ENCODE measurements around the gene MOBP. TPM values are rescaled to one million over a fixed set of nuclear protein-coding genes. Genes with fewer than 3 reads are reported as not detected.

Gene MOBP
- total RNA-seq, 2 donors from 2014 or later, result not detected

DNA sequence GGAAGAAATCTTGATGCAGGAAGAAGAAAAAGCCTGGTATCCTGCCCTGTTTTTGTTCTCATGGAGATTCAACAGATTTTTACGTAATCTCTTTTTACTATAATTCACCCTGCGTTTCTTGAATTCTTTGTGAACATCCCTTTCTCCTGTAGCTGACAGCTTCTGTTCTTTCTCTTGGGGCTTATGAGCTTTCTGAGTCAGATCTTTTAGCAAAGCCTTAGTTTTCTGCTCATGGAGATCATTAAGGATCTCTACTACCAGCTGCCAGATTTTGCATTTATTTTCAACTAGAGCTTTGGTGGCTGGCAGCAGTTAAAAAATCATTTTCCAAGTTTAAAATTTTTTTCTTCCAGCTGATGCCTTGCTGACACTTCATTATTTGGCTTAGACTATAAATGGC, 51.6 kb downstream of the MOBP start:
- H3K27ac ChIP-seq, result no peak overlapping the region
- H3K27me3 ChIP-seq (replicated peaks; ENCODE audit: insufficient read depth), result no peaks in the 10 kb centered on the region
- DNase-seq (ENCODE audit: low spot score), result no peak
- H3K4me1 ChIP-seq (ENCODE audit: control insufficient read depth in 1 of 2, low read depth in 2 of 2), result peaks cover 4 to 5% of the 10 kb centered on the region in 2 donors
- H3K9me3 ChIP-seq, result no peaks in the 10 kb centered on the region
- ATAC-seq (ENCODE audit: insufficient number of reproducible peaks, low FRiP score, low read depth), result no peak
- no peaks in the 10 kb centered on the region for H3K36me3 ChIP-seq
- no peak overlapping the region for H3K4me3 ChIP-seq
- TF ChIP-seq, protein P1, sequence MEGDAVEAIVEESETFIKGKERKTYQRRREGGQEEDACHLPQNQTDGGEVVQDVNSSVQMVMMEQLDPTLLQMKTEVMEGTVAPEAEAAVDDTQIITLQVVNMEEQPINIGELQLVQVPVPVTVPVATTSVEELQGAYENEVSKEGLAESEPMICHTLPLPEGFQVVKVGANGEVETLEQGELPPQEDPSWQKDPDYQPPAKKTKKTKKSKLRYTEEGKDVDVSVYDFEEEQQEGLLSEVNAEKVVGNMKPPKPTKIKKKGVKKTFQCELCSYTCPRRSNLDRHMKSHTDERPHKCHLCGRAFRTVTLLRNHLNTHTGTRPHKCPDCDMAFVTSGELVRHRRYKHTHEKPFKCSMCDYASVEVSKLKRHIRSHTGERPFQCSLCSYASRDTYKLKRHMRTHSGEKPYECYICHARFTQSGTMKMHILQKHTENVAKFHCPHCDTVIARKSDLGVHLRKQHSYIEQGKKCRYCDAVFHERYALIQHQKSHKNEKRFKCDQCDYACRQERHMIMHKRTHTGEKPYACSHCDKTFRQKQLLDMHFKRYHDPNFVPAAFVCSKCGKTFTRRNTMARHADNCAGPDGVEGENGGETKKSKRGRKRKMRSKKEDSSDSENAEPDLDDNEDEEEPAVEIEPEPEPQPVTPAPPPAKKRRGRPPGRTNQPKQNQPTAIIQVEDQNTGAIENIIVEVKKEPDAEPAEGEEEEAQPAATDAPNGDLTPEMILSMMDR (IDR thresholded peaks at IDR 0.05), result no peak

DNA sequence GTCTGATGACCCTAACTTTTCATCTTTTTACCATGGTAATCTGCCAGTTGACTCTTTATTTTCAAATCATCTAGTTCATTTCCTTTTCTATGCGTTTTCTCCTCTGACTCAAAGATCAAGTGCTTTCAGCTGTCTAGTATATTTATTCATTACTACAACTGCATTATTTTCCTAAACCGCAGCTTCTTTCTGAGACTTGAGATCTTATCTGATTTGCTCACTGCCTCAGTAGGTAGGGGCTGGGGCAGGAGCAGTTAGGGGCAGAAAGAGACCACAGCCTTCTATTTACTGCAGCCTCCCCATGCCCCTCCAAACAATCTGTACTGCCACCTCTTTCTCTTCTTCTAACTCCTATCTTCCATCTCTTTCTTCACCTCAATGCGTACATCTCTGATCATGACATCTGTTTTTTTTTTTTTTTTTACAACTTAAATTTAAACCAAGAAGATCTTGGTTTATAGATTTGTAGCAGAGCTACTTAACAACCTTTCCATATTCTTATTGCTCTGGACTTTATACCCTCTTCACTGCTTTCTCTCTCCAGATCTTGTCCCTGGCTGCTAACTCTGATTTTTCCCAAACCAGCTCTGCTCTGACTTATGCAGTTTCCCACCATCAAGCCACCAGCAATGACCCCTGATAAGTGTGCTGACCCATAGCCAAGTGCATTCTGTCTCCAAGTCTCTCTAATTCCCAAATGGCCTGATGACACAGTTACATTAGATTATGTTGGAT, 52.2 kb downstream of the MOBP start:
- no peak for DNase-seq (ENCODE audit: low spot score)
- no peak for ATAC-seq (ENCODE audit: insufficient number of reproducible peaks, low FRiP score, low read depth)
- TF ChIP-seq, protein P1 (IDR thresholded peaks at IDR 0.05), result no peak
- H3K4me1 ChIP-seq (ENCODE audit: control insufficient read depth in 1 of 2, low read depth in 2 of 2), result peaks cover 4 to 5% of the 10 kb centered on the region in 2 donors
- H3K9me3 ChIP-seq, result no peaks in the 10 kb centered on the region
- H3K36me3 ChIP-seq, result no peaks in the 10 kb centered on the region
- no peak overlapping the region for H3K27ac ChIP-seq
- H3K27me3 ChIP-seq (replicated peaks; ENCODE audit: insufficient read depth), result no peaks in the 10 kb centered on the region
- H3K4me3 ChIP-seq, result no peak overlapping the region

DNA sequence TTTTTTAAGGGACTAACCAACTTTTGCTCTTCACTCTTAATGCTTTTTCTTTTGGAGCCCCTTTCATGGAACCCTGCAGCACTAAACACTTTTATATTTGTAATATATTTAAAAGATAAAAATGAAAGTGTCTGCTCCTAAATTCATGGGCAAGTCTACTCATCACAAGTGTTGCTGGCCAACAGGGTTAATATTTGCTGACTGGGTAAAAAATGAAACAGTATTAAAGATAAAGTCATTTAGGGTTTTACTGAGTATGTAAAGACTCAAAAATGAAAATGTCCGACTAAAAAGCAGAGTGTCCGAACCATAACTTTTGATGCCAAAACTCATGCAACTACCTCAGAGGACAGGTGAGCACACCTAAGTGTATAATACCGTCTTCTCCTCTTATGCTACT, 54.0 kb downstream of the MOBP start:
- no peak overlapping the region for H3K27ac ChIP-seq
- ATAC-seq (ENCODE audit: insufficient number of reproducible peaks, low FRiP score, low read depth), result no peak
- TF ChIP-seq, protein P1 (IDR thresholded peaks at IDR 0.05), result no peak

GRCh38 chr3:39524107-39524506, 56.6 kb downstream of the MOBP start:
- ATAC-seq (ENCODE audit: insufficient number of reproducible peaks, low FRiP score, low read depth) (no peak), DNase-seq (ENCODE audit: low spot score) (no peak)
- Histone ChIP-seq H3K9me3 (no peaks in the 10 kb centered on the region), H3K4me1 (ENCODE audit: control insufficient read depth in 1 of 2, low read depth in 2 of 2) (peaks cover under 1 to 4% of the 10 kb centered on the region in 2 donors), H3K4me3 (no peak overlapping the region), H3K27me3 (replicated peaks; ENCODE audit: insufficient read depth) (no peaks in the 10 kb centered on the region), H3K36me3 (no peaks in the 10 kb centered on the region), H3K27ac (no peak overlapping the region)
- TF ChIP-seq, protein P1 (IDR thresholded peaks at IDR 0.05), result no peak

More for the DNA sequence above, 54.0 kb downstream of the MOBP start:
- no peak for DNase-seq (ENCODE audit: low spot score)
- H3K27me3 ChIP-seq (replicated peaks; ENCODE audit: insufficient read depth), result no peaks in the 10 kb centered on the region
- peaks cover 4 to 5% of the 10 kb centered on the region in 2 donors for H3K4me1 ChIP-seq (ENCODE audit: control insufficient read depth in 1 of 2, low read depth in 2 of 2)
- H3K9me3 ChIP-seq, result no peaks in the 10 kb centered on the region
- no peaks in the 10 kb centered on the region for H3K36me3 ChIP-seq
- H3K4me3 ChIP-seq, result no peak overlapping the region

GRCh38 chr3:39528844-39529243, 61.4 kb downstream of the MOBP start:
- H3K36me3 ChIP-seq, result no peaks in the 10 kb centered on the region
- H3K9me3 ChIP-seq, result no peaks in the 10 kb centered on the region
- DNase-seq (ENCODE audit: low spot score) (no peak), ATAC-seq (ENCODE audit: insufficient number of reproducible peaks, low FRiP score, low read depth) (no peak)
- H3K27ac ChIP-seq, result no peak overlapping the region
- no peaks in the 10 kb centered on the region for H3K27me3 ChIP-seq (replicated peaks; ENCODE audit: insufficient read depth)
- H3K4me1 ChIP-seq (ENCODE audit: control insufficient read depth in 1 of 2, low read depth in 2 of 2), result peaks cover 23 to 24% of the 10 kb centered on the region in 2 donors
- H3K4me3 ChIP-seq, result no peak overlapping the region
- TF ChIP-seq, protein P1 (IDR thresholded peaks at IDR 0.05), result no peak
